HG02885 (cell line): ENCODE results near the gene ARX.
A peak's percentile ranks its signal among the peaks of the same experiment; 100 is the strongest.

Experiments
- ATAC-seq: cut with Tn5 transposase; IDR thresholded peaks from one replicate; pipeline ENCODE4 v1.9.1; 2021; ENCODE audit warnings: mild to moderate bottlenecking; ENCODE audit not compliant: unreplicated experiment, poor library complexity

ARX gene

GRCh38 chrX:25015486-25016360, at the start of gene ARX:
Gene ARX (minus strand): TSS chrX:25015965. CDS start chrX:25015737, 228 bp downstream.
- ATAC-seq = no peak

GRCh38 chrX:25059273-25059672, 43.5 kb upstream of the ARX start:
- no peak for ATAC-seq

GRCh38 chrX:25052798-25053534, 37.2 kb upstream of the ARX start:
- ATAC-seq = no peak

GRCh38 chrX:25049971-25050370, 34.2 kb upstream of the ARX start:
- ATAC-seq = no peak

GRCh38 chrX:25049357-25049756, 33.6 kb upstream of the ARX start:
- ATAC-seq = no peak

- ATAC-seq = no peak
Observed at GRCh38 chrX:25048178-25048577, 32.4 kb upstream of the ARX start.

- ATAC-seq = no peak
Observed at GRCh38 chrX:25043192-25043591, 27.4 kb upstream of the ARX start.

- ATAC-seq = no peak
Observed at GRCh38 chrX:25039036-25039435, 23.3 kb upstream of the ARX start.

GRCh38 chrX:25034889-25035288, 19.1 kb upstream of the ARX start:
- ATAC-seq = no peak

GRCh38 chrX:25029288-25029825, 13.6 kb upstream of the ARX start:
- ATAC-seq = no peak

- ATAC-seq = no peak
Observed at GRCh38 chrX:25028726-25029125, 13.0 kb upstream of the ARX start.

- no peak for ATAC-seq
Observed at GRCh38 chrX:25026576-25026975, 10.8 kb upstream of the ARX start.

- no peak for ATAC-seq
Observed at GRCh38 chrX:25025615-25026014, 9.8 kb upstream of the ARX start.

GRCh38 chrX:25023908-25024307, 8.1 kb upstream of the ARX start:
- no peak for ATAC-seq

- no peak for ATAC-seq
Observed at GRCh38 chrX:25022499-25023325, 6.9 kb upstream of the ARX start.

- ATAC-seq = peak; percentile 67
Observed at GRCh38 chrX:25020905-25021449, 5.2 kb upstream of the ARX start.

- ATAC-seq = peak; percentile 27
Observed at GRCh38 chrX:25020391-25020904, 4.7 kb upstream of the ARX start.

- ATAC-seq = no peak
Observed at GRCh38 chrX:25019707-25020390, 4.1 kb upstream of the ARX start.

- ATAC-seq = no peak
Observed at GRCh38 chrX:25018682-25019081, 2.9 kb upstream of the ARX start.
